ENCODE data around the gene ARHGAP9. TPM values are rescaled to one million over a fixed set of nuclear protein-coding genes. Genes with fewer than 3 reads are reported as not detected.

ARHGAP9 gene
- total and polyA plus RNA-seq, 10 donors, result 148 to 400 (median 238) TPM

DNA sequence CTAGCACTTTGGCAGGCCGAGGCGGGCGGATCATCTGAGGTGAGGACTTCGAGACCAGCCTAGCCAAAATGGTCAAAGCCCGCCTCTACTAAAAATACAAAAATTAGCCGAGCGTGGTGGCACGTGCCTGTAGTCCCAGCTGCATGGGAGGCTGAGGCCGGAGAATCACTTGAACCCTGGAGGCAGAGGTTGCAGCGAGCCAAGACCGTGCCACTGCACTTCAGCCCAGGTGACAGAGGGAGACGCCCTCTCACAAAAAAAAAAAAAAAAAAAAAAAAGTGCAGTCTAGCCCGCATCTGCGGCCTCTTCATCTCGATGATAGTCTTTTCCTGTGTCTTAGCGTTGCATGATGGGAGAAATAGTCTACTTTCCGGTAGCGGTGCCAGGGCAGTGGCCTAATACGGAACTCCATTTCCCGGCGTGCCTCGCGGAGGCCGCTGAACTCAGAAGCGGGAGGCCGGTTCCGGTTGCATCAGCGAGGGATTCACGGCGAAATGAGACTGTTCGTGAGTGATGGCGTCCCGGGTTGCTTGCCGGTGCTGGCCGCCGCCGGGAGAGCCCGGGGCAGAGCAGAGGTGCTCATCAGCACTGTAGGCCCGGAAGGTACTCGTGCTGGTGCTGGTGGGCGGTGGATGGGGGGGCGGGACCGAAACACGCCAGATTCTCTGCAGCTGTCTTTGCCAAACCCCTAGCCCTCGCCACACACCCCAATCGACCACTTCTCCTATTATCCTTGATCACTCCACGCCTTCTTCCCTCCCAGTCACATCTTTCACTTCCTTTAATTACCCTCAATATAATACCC, 8.1 kb upstream of the ARHGAP9 start, which contains the start of gene MARS1:
MARS1 (plus strand) TSS at position 472 of the 805 bp plus-strand sequence; CDS start at position 495, 23 bp downstream.
- peaks cover 3 to 40% (median 30%) of the 10 kb centered on the region in 6 donors for H3K36me3 ChIP-seq
- TF ChIP-seq POLR2AphosphoS5 (IDR thresholded peaks at IDR 0.05) (peak; percentile 93 to 95 (median 94)), POLR2A (IDR thresholded peaks at IDR 0.05) (peak in 1 of 3 donors; percentile 22)
- TF ChIP-seq, protein P1, sequence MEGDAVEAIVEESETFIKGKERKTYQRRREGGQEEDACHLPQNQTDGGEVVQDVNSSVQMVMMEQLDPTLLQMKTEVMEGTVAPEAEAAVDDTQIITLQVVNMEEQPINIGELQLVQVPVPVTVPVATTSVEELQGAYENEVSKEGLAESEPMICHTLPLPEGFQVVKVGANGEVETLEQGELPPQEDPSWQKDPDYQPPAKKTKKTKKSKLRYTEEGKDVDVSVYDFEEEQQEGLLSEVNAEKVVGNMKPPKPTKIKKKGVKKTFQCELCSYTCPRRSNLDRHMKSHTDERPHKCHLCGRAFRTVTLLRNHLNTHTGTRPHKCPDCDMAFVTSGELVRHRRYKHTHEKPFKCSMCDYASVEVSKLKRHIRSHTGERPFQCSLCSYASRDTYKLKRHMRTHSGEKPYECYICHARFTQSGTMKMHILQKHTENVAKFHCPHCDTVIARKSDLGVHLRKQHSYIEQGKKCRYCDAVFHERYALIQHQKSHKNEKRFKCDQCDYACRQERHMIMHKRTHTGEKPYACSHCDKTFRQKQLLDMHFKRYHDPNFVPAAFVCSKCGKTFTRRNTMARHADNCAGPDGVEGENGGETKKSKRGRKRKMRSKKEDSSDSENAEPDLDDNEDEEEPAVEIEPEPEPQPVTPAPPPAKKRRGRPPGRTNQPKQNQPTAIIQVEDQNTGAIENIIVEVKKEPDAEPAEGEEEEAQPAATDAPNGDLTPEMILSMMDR (IDR thresholded peaks at IDR 0.05 in 8 of 11, conservative IDR thresholded peaks at IDR 0.05 in 3 of 11), result peak in 4 of 11 experiments; percentile 23 to 47 (median 30)
- WGBS, 5 donors, result 7 to 13% (median 11%) methylated on average over 43 to 47 of the region's 47 CpGs
- DNase-seq, result peak; percentile 98
- no peaks in the 10 kb centered on the region for H3K27me3 ChIP-seq (replicated peaks in 1 of 7)
- intact Hi-C loops (cut with DNase I; ENCODE audit: low total_unique reads), result no loop called here
- H3K27ac ChIP-seq, result peak within 1 kb of the TSS; percentile 63 to 92 (median 76)
- no peaks in the 10 kb centered on the region for H3K9me3 ChIP-seq
- peak within 1 kb of the TSS; percentile 61 to 92 (median 89) for H3K4me3 ChIP-seq
- peaks cover 15 to 44% (median 20%) of the 10 kb centered on the region in 6 donors for H3K4me1 ChIP-seq

DNA sequence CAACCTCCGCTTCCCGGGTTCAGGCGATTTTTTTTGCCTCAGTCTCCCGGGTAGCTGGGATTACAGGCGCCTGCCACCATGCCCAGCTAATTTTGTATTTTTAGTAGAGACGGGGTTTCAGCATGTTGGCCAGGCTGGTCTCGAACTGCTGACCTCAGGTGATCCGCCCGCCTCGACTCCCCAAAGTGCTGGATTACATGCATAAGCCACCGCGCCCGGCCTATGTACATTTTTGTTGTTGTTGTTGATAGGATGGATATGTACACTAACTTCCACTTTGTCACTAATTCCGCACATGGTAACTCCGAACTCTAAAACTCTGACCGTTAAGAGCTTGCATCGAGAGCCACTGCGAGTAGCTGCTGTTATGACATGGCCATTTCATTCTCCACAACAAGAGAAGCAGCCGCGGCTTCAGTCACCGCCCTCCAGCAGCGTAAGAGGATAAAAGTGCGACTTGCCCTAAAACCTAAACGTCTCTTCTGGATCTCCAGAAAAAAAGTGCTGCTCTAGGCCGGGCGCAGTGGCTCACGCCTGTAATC, 7.5 kb upstream of the ARHGAP9 start:
- WGBS, 5 donors, result 89 to 95% (median 92%) methylated on average over 27 of the region's 27 CpGs
- no peaks in the 10 kb centered on the region for H3K9me3 ChIP-seq
- intact Hi-C loops (cut with DNase I; ENCODE audit: low total_unique reads), result no loop called here
- H3K27me3 ChIP-seq (replicated peaks in 1 of 7), result no peaks in the 10 kb centered on the region
- DNase-seq, result peak; percentile 82
- peak overlapping the region in 7 of 8 donors; percentile 61 to 92 (median 88) for H3K4me3 ChIP-seq
- no peak for TF ChIP-seq POLR2A (IDR thresholded peaks at IDR 0.05)
- TF ChIP-seq, protein P1 (IDR thresholded peaks at IDR 0.05 in 8 of 11, conservative IDR thresholded peaks at IDR 0.05 in 3 of 11), result no peak
- TF ChIP-seq POLR2AphosphoS5 (IDR thresholded peaks at IDR 0.05), result no peak
- peaks cover 3 to 33% (median 28%) of the 10 kb centered on the region in 6 donors for H3K36me3 ChIP-seq
- H3K4me1 ChIP-seq, result peaks cover 15 to 50% (median 20%) of the 10 kb centered on the region in 6 donors
- peak overlapping the region; percentile 20 to 92 (median 76) for H3K27ac ChIP-seq

DNA sequence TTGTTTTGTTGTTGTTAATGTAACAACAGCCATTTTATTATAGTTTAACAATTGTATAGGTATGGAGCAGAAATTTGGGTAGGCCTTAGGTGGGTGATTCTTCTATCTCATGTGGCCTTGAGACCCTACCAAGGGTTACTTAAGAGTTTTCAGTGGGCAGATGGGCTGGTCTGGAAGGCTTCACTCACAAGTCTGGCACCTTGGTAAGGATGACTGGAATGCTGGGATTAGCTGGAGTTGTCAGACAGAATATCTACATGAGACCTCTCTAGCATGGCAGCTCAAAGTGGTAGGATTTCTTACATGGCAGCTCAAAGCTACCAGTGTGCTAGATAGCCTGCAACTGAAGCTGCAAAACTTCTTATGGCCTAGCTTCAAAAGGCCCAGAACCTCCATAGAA, 6.0 kb upstream of the ARHGAP9 start:
- Histone ChIP-seq H3K4me1 (peaks cover 16 to 64% (median 28%) of the 10 kb centered on the region in 6 donors), H3K36me3 (peaks cover 0 to 19% (median 14%) of the 10 kb centered on the region in 6 donors), H3K9me3 (no peaks in the 10 kb centered on the region), H3K27ac (no peak overlapping the region), H3K4me3 (no peak overlapping the region), H3K27me3 (replicated peaks in 1 of 7) (no peaks in the 10 kb centered on the region)
- no peak for DNase-seq
- intact Hi-C loops (cut with DNase I; ENCODE audit: low total_unique reads), result no loop called here
- TF ChIP-seq, protein P1 (IDR thresholded peaks at IDR 0.05 in 8 of 11, conservative IDR thresholded peaks at IDR 0.05 in 3 of 11), result no peak
- TF ChIP-seq POLR2A (IDR thresholded peaks at IDR 0.05), result no peak
- TF ChIP-seq POLR2AphosphoS5 (IDR thresholded peaks at IDR 0.05), result no peak

DNA sequence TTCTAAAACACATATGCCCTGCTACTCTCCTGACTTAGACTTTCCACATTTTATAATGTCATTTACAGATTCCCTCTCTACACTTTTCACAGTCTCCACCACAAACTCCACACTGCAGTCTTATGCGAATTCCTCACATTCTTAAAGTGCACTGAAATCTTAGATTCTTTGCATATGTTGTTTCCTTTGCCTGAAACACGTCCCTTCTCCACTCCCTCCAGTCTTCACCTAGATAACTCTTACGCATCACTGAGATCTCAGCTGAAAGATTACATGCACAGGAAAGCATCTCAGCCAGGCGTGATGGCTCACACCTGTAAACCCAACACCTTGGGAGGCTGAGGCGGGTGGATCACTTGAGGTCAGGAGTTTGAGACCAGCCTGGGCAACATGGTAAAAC, 3.8 kb upstream of the ARHGAP9 start:
- Histone ChIP-seq H3K4me3 (no peak overlapping the region), H3K36me3 (no peaks in the 10 kb centered on the region), H3K27ac (peak overlapping the region in 2 of 8 donors; percentile 5 to 51), H3K4me1 (peaks cover 17 to 66% (median 39%) of the 10 kb centered on the region in 6 donors), H3K9me3 (no peaks in the 10 kb centered on the region), H3K27me3 (replicated peaks in 1 of 7) (no peaks in the 10 kb centered on the region)
- peak; percentile 38 for DNase-seq
- 59 to 76% (median 73%) methylated on average over 5 of the region's 5 CpGs for WGBS, 5 donors
- TF ChIP-seq, protein P1 (IDR thresholded peaks at IDR 0.05 in 8 of 11, conservative IDR thresholded peaks at IDR 0.05 in 3 of 11), result no peak
- TF ChIP-seq POLR2AphosphoS5 (IDR thresholded peaks at IDR 0.05), result no peak
- TF ChIP-seq POLR2A (IDR thresholded peaks at IDR 0.05), result no peak
- intact Hi-C loops (cut with DNase I; ENCODE audit: low total_unique reads), result no loop called here
